PFSK-1 (cell line): ENCODE data around the gene CDHR2.

Experiments used
- FOXP2 ChIP-seq: optimal IDR thresholded peaks from 2 replicates; pipeline ENCODE3; 2011; ENCODE audit warnings: borderline replicate concordance, control low read depth, inconsistent platforms; ENCODE audit not compliant: insufficient read depth; ENCODE audit errors: extremely low read length, extremely low read depth
- POLR2AphosphoS5 ChIP-seq: IDR thresholded peaks from 2 replicates; pipeline ENCODE4 v1.6.1; 2012; ENCODE audit warnings: low read depth, mild to moderate bottlenecking, control low read depth, low read length, moderate library complexity
- SIN3A ChIP-seq: IDR thresholded peaks from 2 replicates; pipeline ENCODE4 v1.6.1; 2012; ENCODE audit warnings: mild to moderate bottlenecking, low read length, moderate library complexity, borderline replicate concordance; ENCODE audit not compliant: insufficient read depth
- TAF1 ChIP-seq: IDR thresholded peaks from 2 replicates; pipeline ENCODE4 v1.6.1; 2012; ENCODE audit warnings: low read length, control low read depth, borderline replicate concordance; ENCODE audit not compliant: insufficient read depth
- TF ChIP-seq, protein P1 (sequence below), 2 experiments: IDR thresholded peaks; 2 replicates each; pipeline versions ENCODE4 v1.6.1 to v1.8.0; 2011 to 2012; ENCODE audit warnings: low read depth in 2 of 2, low read length in 2 of 2, control low read depth in 1 of 2, inconsistent platforms in 1 of 2, mild to moderate bottlenecking in 1 of 2, moderate library complexity in 1 of 2; ENCODE audit not compliant: insufficient read depth in 1 of 2

Gene CDHR2

DNA sequence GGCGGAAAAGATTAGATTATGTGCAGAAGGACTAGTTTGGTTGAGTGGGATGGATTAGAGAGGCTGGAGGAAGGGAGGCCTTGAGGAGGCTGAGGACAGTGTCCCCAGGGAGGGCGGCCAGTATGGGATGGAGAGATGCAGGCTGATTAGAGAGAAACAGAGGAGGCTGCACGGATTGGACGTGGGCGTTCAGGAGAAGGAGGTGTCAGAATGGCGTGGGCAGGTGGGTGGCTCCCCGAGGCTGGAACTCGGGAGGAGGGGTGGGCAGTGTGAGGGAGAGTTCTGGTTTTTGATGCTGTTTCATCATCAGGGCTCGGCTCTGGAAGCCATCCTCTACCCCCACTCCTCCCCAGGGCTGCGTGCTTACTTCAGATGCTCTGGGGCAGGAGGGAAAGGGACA is 13.0 kb downstream of the CDHR2 start:
- no peak for TF ChIP-seq TAF1

DNA sequence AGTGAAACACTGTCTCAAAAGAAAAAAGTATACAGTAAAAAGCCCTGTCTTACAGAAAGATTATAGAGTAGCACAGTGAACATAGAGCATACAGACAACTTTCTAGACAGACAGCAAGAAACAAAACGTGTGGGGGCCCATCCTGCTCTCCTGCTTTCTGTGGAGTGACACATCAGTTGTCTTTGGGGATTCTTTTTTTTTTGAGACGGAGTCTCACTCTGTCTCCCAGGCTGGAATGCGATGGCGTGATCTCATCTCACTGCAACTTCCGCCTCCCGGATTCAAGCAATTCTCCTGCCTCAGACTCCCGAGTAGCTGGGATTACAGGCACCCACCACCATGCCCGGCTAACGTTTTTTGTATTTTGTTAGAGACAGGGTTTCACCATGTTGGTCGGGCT is 14.9 kb downstream of the CDHR2 start:
- TF ChIP-seq FOXP2 (no peak), SIN3A (no peak), TAF1 (no peak), POLR2AphosphoS5 (no peak)
- TF ChIP-seq, protein P1, sequence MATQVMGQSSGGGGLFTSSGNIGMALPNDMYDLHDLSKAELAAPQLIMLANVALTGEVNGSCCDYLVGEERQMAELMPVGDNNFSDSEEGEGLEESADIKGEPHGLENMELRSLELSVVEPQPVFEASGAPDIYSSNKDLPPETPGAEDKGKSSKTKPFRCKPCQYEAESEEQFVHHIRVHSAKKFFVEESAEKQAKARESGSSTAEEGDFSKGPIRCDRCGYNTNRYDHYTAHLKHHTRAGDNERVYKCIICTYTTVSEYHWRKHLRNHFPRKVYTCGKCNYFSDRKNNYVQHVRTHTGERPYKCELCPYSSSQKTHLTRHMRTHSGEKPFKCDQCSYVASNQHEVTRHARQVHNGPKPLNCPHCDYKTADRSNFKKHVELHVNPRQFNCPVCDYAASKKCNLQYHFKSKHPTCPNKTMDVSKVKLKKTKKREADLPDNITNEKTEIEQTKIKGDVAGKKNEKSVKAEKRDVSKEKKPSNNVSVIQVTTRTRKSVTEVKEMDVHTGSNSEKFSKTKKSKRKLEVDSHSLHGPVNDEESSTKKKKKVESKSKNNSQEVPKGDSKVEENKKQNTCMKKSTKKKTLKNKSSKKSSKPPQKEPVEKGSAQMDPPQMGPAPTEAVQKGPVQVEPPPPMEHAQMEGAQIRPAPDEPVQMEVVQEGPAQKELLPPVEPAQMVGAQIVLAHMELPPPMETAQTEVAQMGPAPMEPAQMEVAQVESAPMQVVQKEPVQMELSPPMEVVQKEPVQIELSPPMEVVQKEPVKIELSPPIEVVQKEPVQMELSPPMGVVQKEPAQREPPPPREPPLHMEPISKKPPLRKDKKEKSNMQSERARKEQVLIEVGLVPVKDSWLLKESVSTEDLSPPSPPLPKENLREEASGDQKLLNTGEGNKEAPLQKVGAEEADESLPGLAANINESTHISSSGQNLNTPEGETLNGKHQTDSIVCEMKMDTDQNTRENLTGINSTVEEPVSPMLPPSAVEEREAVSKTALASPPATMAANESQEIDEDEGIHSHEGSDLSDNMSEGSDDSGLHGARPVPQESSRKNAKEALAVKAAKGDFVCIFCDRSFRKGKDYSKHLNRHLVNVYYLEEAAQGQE (IDR thresholded peaks at IDR 0.05; ENCODE audit: insufficient read depth in 1 of 2, low read depth in 2 of 2, low read length in 2 of 2) = no peak

DNA sequence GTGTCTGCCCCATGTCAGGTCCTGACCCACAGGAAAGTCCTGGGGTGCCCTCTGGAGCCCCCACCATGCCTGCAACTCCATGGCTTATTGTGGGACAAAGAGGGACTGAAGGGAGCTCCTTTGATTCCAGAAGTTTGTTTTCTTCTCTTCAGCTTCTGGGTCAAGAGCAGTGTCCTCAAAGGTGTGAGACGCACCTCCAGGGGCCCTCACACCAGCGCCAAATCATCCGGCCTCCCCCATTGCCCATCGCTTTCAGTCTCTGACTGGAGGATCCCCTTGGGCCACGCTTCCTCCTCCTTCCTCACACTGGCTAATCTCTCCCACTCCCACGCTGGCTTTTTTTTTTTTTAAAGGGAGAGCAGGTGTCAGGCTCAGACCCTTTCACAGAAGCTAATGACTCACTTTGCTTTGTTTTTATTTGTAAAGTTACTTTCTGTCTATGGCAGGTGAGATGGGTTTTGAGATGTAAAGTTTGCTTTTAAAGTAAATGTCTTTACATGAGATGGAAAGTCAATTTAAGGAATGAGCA is 16.7 kb downstream of the CDHR2 start:
- TF ChIP-seq SIN3A (no peak), POLR2AphosphoS5 (no peak), FOXP2 (no peak), TAF1 (no peak)
- TF ChIP-seq, protein P1 (IDR thresholded peaks at IDR 0.05; ENCODE audit: insufficient read depth in 1 of 2, low read depth in 2 of 2, low read length in 2 of 2) = no peak

DNA sequence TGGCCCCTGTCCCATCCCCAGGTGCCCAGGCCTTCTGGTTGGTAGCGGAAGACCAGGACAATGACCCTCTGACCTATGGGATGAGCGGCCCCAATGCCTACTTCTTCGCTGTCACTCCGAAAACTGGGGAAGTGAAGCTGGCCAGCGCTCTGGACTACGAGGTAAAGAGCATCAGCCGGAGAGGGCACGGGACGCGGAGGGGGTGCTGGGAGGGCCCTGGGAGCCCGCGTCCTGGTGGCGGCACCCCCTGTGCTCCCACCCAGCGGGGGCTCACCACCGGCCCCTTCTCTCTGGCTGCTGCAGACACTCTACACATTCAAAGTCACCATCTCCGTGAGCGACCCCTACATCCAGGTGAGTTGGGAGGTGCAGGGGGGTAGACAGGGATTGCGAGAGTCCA is 19.5 kb downstream of the CDHR2 start:
- no peak for TF ChIP-seq SIN3A
- no peak for TF ChIP-seq POLR2AphosphoS5
- TF ChIP-seq FOXP2 = no peak
- TF ChIP-seq TAF1 = no peak
- TF ChIP-seq, protein P1 (IDR thresholded peaks at IDR 0.05; ENCODE audit: insufficient read depth in 1 of 2, low read depth in 2 of 2, low read length in 2 of 2) = no peak

DNA sequence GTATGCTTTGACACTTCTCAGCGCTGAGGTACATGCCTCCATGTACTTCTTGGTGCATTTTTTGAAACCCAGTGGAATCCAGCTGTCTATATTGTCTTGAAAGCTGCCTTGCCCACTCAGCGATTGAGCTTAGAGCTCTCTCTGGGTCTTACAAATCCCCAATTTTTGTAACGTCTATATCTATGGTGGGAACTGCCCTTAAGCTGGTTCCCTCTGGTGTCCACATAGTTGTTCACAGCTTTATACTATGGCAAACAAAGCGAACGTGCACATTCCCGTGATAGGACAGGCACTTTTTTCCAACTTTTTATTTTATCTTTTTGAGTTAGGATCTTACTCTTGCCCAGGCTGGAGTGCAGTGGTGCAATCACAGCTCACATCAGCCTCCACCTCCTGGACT is 20.9 kb downstream of the CDHR2 start:
- TF ChIP-seq, protein P1 (IDR thresholded peaks at IDR 0.05; ENCODE audit: insufficient read depth in 1 of 2, low read depth in 2 of 2, low read length in 2 of 2) = no peak
- TF ChIP-seq POLR2AphosphoS5 (no peak), SIN3A (no peak), FOXP2 (no peak), TAF1 (no peak)
